WERI-Rb-1 (cell line): ENCODE data around the gene PRKACA.

Source experiments
- DNase-seq: peaks from one replicate; pipeline ENCODE4 v3.0.0-alpha.2; 2020
- H3K27ac ChIP-seq: fragments of 250-450 bp; sonication (Bioruptor Pico); 2 replicates; pipeline ENCODE4 v1.5.1; 2020; ENCODE audit warnings: mild to moderate bottlenecking, moderate library complexity
- H3K27me3 ChIP-seq: fragments of 250-450 bp; sonication (Bioruptor Pico); 2 replicates; pipeline ENCODE4 v1.5.1; 2021; ENCODE audit warnings: mild to moderate bottlenecking, low read depth, moderate library complexity; ENCODE audit not compliant: insufficient read depth, severe bottlenecking
- H3K36me3 ChIP-seq: fragments of 250-450 bp; sonication (Bioruptor Pico); 2 replicates; pipeline ENCODE4 v1.5.1; 2020; ENCODE audit warnings: mild to moderate bottlenecking, moderate library complexity
- H3K4me3 ChIP-seq: 2 replicates; pipeline ENCODE4 v1.5.1; 2011; ENCODE audit warnings: low read depth, mild to moderate bottlenecking, control low read depth, low read length
- H3K9me3 ChIP-seq: fragments of 250-450 bp; sonication (Bioruptor Pico); 2 replicates; pipeline ENCODE4 v1.5.1; 2021; ENCODE audit warnings: mild to moderate bottlenecking, moderate library complexity; ENCODE audit not compliant: severe bottlenecking
- TF ChIP-seq, protein P1 (sequence below): IDR thresholded peaks from 2 replicates; pipeline ENCODE4 v1.5.1; 2011; ENCODE audit warnings: low read depth, mild to moderate bottlenecking, control low read depth, inconsistent platforms, low read length

Gene PRKACA

DNA sequence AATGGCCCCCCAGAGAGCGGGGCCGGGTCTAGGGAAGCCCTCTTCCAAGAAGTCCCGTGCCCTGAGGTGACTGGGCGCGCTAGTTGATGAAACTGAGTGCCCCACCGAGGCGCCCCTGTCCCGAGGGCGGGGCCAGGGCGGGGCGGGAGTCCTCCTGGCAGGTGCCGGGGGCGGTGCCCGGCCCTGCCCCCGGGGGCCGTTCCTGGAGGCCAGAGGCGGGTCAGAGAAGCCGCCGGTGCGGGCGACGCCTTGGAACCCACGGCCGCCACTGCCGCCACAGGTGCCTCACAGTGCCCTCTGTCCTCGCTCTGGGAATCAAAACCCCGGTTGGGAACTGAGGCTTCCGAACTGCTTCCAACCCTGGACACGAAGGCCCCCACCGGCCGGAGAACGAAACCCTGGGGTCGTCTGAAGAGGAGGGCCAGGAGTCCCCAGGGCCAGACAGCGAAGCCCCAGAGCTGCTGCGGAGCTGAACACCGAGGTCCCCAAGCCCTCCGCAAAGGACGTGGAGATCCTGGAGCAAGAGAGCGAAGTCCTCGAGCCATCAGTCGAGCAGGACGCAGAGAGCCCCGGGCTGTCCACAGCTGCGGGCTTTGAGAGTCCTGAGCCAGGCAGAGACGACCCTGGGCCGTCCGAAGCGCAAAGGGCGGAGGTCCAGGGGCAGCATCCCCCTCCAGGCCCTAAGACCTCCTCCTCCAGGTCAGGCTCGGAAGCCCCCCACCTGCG, 44.9 kb downstream of the PRKACA start, which contains the start of gene MISP3:
Gene MISP3, plus strand, starts transcription at position 252 of the 726 bp plus-strand sequence. CDS start 524 bp downstream, outside the sequence.
- H3K27me3 ChIP-seq, result no peaks in the 10 kb centered on the region
- no peaks in the 10 kb centered on the region for H3K9me3 ChIP-seq
- no peaks in the 10 kb centered on the region for H3K36me3 ChIP-seq
- TF ChIP-seq, protein P1, sequence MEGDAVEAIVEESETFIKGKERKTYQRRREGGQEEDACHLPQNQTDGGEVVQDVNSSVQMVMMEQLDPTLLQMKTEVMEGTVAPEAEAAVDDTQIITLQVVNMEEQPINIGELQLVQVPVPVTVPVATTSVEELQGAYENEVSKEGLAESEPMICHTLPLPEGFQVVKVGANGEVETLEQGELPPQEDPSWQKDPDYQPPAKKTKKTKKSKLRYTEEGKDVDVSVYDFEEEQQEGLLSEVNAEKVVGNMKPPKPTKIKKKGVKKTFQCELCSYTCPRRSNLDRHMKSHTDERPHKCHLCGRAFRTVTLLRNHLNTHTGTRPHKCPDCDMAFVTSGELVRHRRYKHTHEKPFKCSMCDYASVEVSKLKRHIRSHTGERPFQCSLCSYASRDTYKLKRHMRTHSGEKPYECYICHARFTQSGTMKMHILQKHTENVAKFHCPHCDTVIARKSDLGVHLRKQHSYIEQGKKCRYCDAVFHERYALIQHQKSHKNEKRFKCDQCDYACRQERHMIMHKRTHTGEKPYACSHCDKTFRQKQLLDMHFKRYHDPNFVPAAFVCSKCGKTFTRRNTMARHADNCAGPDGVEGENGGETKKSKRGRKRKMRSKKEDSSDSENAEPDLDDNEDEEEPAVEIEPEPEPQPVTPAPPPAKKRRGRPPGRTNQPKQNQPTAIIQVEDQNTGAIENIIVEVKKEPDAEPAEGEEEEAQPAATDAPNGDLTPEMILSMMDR, result no peak
- DNase-seq, result peak; percentile 71
- H3K27ac ChIP-seq, result peak within 1 kb of the TSS; percentile 78
- H3K4me3 ChIP-seq, result peak within 1 kb of the TSS; percentile 64

DNA sequence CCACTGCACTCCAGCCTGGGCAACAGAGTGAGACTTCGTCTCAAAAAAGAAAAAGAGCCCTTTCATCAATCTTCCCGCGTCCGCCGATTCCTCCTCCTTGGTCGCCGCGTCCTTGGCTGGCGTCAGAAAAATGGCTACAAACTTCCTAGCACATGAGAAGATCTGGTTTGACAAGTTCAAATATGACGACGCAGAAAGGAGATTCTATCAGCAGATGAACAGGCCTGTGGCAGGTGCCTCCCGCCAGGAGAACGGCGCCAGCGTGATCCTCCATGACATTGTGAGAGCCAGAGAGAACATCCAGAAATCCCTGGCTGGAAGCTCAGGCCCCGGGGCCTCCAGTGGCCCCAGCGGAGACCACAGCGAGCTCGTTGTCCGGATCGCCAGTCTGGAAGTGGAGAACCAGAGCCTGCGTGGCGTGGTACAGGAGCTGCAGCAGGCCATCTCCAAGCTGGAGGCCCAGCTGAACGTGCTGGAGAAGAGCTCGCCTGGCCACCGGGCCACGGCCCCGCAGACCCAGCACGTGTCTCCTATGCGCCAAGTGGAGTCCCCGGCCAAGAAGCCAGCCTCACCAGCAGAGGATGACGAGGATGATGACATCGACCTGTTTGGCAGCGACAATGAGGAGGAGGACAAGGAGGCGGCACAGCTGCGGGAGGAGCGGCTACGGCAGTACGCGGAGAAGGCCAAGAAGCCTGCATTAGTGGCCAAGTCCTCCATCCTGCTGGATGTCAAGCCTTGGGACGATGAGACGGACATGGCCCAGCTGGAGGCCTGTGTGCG, 47.1 kb downstream of the PRKACA start:
- Histone ChIP-seq H3K4me3 (no peak overlapping the region), H3K27ac (no peak overlapping the region), H3K9me3 (no peaks in the 10 kb centered on the region), H3K27me3 (no peaks in the 10 kb centered on the region), H3K36me3 (no peaks in the 10 kb centered on the region)
- TF ChIP-seq, protein P1, result no peak
- no peak for DNase-seq

DNA sequence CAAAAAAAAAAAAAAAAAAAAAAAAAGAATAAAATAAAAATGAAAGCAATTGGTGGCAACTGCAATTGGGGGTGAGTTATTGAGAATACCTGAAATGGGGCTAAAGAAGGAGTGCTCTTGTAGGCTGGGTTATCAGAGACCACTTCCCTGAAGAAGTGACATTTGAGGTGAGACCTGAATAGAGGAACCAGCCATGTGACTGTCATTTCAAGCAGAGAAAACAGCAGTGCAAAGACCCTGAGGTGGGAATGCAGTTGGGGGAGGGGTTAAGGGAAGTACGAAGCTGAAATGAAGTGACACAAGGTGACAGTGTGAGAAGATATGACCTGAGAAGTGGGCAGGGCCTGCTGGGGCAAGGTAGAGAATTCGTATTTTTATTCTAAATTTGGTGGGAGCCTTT, 51.4 kb downstream of the PRKACA start:
- TF ChIP-seq, protein P1, result no peak
- H3K9me3 ChIP-seq, result no peaks in the 10 kb centered on the region
- no peak overlapping the region for H3K4me3 ChIP-seq
- H3K27me3 ChIP-seq, result no peaks in the 10 kb centered on the region
- no peak overlapping the region for H3K27ac ChIP-seq
- no peak for DNase-seq
- no peaks in the 10 kb centered on the region for H3K36me3 ChIP-seq

DNA sequence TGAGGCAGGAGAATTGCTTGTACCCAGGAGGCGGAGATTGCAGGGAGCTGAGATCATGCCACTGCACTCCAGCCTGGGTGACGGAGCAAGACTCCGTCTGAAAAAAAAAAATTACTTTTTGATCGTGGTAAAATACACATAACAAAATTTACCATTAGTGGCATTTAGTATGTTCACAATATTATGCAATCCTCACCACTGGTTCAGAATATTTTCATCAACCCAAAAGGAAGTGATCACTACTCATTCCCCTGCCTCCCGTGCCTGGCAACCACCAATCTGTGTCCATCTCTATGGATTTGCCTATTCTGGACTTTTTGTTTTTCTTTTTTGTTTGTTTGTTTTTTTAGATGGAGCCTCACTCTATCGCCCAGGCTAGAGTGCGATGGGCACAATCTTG, 54.5 kb downstream of the PRKACA start:
- no peaks in the 10 kb centered on the region for H3K27me3 ChIP-seq
- no peaks in the 10 kb centered on the region for H3K36me3 ChIP-seq
- H3K4me3 ChIP-seq, result no peak overlapping the region
- DNase-seq, result no peak
- TF ChIP-seq, protein P1, result no peak
- no peak overlapping the region for H3K27ac ChIP-seq
- H3K9me3 ChIP-seq, result no peaks in the 10 kb centered on the region

DNA sequence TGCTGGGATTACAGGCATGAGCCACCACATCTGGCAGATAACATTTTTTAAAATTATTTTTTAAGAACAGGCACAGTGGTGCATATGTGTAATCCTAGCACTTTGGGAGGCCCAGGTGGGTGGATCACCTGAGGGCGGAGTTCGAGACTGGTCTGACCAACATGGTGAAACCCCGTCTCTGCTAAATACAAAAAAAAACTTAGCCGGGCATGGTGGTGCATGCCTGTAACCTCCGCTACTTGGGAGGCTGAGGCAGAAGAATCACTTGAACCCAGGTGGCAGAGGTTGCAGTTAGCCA, 55.1 kb downstream of the PRKACA start:
- no peaks in the 10 kb centered on the region for H3K27me3 ChIP-seq
- H3K4me3 ChIP-seq, result no peak overlapping the region
- no peaks in the 10 kb centered on the region for H3K9me3 ChIP-seq
- no peaks in the 10 kb centered on the region for H3K36me3 ChIP-seq
- TF ChIP-seq, protein P1, result no peak
- DNase-seq, result no peak
- no peak overlapping the region for H3K27ac ChIP-seq
